ENCODE measurements around the gene ESM1.

DNA sequence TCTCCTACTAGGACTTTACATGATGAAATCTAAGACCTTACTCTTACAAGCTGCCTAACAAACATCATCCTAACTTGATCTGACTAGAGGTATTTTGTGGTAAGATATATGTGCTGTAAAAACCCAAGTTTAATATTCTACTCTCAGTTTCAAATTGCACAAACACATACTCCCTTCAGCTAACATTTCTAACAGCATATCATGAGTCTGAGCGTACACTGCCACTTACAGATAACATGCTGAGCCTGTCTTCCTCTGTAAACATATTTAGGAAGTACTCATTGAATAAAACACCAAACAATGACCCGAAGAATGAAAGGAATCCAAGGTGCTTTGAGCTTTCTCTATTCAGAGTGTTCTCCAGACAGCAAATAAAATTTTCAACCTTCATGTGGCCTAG, 7.9 kb upstream of the ESM1 start:
- TF ChIP-seq CTCF (conservative IDR thresholded peaks at IDR 0.05; ENCODE audit: low read depth, low read length) (no peak), EZH2 (IDR thresholded peaks at IDR 0.05; ENCODE audit: low read length, unreplicated experiment) (no peak)

All from PC-3 (cell line).